ENCODE measurements around the gene ULK4.

ULK4 gene

DNA sequence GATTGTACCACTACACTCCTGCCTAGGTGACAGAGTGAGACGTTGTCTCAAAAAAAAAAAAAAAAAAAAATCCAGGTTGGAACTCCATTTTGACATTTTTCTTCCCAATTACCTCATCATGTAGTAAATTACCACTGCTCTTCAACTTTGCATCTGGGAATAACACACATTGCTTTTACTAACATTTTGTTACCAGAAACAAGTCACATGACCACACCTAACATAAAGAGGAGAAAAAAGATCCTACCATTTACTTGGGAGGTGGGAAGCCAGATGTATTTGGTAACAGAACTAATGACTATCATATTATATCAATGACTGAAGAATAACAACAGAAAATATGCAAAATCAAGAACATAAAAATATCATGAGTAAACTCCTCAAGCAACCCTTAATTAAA is 49.6 kb downstream of the ULK4 start:
- Histone ChIP-seq H3K4me3 (ENCODE audit: low read length) (no peak overlapping the region), H3F3A (ENCODE audit: control insufficient read depth, insufficient read depth) (no peaks in the 10 kb centered on the region), H3K36me3 (ENCODE audit: control insufficient read depth, low read length) (peaks cover 5% of the 10 kb centered on the region), H4K20me1 (ENCODE audit: control insufficient read depth, insufficient read depth, low read depth, low read length) (no peaks in the 10 kb centered on the region), H3K27me3 (ENCODE audit: control insufficient read depth, low read length) (no peaks in the 10 kb centered on the region), H3K4me2 (ENCODE audit: low read length) (no peak overlapping the region), H3K79me2 (ENCODE audit: control insufficient read depth, low read length) (no peaks in the 10 kb centered on the region), H3K4me1 (ENCODE audit: control insufficient read depth, low read length) (no peaks in the 10 kb centered on the region), H3K9me3 (ENCODE audit: control insufficient read depth, insufficient read depth, low read length) (no peaks in the 10 kb centered on the region), H3K9me2 (replicated peaks; ENCODE audit: control insufficient read depth, low read length) (no peaks in the 10 kb centered on the region), H3K27ac (ENCODE audit: low read depth, low read length) (no peak overlapping the region)
- TF ChIP-seq, protein P1, sequence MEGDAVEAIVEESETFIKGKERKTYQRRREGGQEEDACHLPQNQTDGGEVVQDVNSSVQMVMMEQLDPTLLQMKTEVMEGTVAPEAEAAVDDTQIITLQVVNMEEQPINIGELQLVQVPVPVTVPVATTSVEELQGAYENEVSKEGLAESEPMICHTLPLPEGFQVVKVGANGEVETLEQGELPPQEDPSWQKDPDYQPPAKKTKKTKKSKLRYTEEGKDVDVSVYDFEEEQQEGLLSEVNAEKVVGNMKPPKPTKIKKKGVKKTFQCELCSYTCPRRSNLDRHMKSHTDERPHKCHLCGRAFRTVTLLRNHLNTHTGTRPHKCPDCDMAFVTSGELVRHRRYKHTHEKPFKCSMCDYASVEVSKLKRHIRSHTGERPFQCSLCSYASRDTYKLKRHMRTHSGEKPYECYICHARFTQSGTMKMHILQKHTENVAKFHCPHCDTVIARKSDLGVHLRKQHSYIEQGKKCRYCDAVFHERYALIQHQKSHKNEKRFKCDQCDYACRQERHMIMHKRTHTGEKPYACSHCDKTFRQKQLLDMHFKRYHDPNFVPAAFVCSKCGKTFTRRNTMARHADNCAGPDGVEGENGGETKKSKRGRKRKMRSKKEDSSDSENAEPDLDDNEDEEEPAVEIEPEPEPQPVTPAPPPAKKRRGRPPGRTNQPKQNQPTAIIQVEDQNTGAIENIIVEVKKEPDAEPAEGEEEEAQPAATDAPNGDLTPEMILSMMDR (IDR thresholded peaks at IDR 0.05; ENCODE audit: low read depth, low read length, poor library complexity, severe bottlenecking), result no peak
- no peak for TF ChIP-seq EZH2phosphoT487 (IDR thresholded peaks at IDR 0.05; ENCODE audit: borderline replicate concordance, low read length)

DNA sequence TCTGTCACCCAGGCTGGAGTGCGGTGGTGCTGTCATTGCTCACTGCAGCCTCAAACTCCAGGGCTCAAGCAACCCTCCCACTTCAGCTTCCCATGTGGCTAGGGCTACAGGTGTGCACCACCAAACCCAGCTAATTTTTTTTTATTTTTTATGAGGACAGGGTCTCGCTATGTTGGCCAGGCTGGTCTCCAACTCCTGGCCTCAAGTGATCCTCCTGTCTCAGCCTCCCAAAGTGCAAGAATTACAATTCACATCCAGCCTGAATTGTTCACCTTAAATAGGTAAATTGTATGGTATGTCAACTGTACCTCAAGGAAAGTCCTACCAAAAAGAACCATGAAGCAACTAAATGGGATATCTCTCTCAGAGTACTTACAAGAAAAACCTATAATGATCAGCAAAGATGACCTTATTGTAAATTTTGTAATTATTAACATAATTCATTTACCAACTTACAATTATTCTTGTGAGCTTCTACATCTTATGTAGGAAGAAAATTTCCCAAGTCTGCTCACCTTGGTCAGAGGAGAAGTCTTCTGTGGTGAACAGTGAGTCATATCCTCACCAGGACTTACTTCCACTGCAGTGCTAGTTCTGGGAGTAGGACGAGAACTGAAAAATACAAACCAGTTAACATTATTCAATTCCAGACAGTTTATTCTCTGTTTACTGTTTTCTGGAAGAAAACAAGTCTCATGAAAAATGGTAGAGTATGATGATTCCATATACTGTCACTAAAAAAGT is 54.4 kb downstream of the ULK4 start:
- H3K9me2 ChIP-seq (replicated peaks; ENCODE audit: control insufficient read depth, low read length), result no peaks in the 10 kb centered on the region
- H3K36me3 ChIP-seq (ENCODE audit: control insufficient read depth, low read length), result peaks cover 5% of the 10 kb centered on the region
- no peak overlapping the region for H3K27ac ChIP-seq (ENCODE audit: low read depth, low read length)
- H3K4me3 ChIP-seq (ENCODE audit: low read length), result no peak overlapping the region
- no peaks in the 10 kb centered on the region for H3K79me2 ChIP-seq (ENCODE audit: control insufficient read depth, low read length)
- no peaks in the 10 kb centered on the region for H3K4me1 ChIP-seq (ENCODE audit: control insufficient read depth, low read length)
- no peak for TF ChIP-seq EZH2phosphoT487 (IDR thresholded peaks at IDR 0.05; ENCODE audit: borderline replicate concordance, low read length)
- TF ChIP-seq, protein P1 (IDR thresholded peaks at IDR 0.05; ENCODE audit: low read depth, low read length, poor library complexity, severe bottlenecking), result no peak
- H3K27me3 ChIP-seq (ENCODE audit: control insufficient read depth, low read length), result no peaks in the 10 kb centered on the region
- no peak overlapping the region for H3K4me2 ChIP-seq (ENCODE audit: low read length)
- H4K20me1 ChIP-seq (ENCODE audit: control insufficient read depth, insufficient read depth, low read depth, low read length), result no peaks in the 10 kb centered on the region
- H3K9me3 ChIP-seq (ENCODE audit: control insufficient read depth, insufficient read depth, low read length), result no peaks in the 10 kb centered on the region
- no peaks in the 10 kb centered on the region for H3F3A ChIP-seq (ENCODE audit: control insufficient read depth, insufficient read depth)

DNA sequence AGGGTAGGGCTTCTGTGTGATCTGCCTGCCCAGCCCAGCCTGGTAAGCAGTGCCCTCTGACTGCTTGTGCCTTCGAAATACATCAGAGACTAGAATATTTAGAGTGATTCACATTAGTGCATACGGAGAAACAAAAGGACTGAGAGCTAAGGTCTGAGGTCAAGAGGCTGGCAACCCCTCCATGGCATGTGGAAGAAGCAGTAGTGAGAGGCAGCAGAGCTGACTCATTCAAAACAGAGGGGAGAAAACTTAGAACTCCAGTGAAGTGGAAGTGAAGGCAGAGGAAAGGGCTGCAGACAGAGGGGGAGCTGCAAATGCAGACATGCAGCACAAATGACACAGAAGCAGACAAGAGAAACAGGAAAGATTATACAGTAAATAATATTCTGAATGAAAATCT is 61.6 kb downstream of the ULK4 start:
- Histone ChIP-seq H4K20me1 (ENCODE audit: control insufficient read depth, insufficient read depth, low read depth, low read length) (no peaks in the 10 kb centered on the region), H3K4me3 (ENCODE audit: low read length) (no peak overlapping the region), H3K27me3 (ENCODE audit: control insufficient read depth, low read length) (no peaks in the 10 kb centered on the region), H3K9me2 (replicated peaks; ENCODE audit: control insufficient read depth, low read length) (no peaks in the 10 kb centered on the region), H3K27ac (ENCODE audit: low read depth, low read length) (no peak overlapping the region), H3K4me1 (ENCODE audit: control insufficient read depth, low read length) (no peaks in the 10 kb centered on the region), H3K4me2 (ENCODE audit: low read length) (no peak overlapping the region), H3K36me3 (ENCODE audit: control insufficient read depth, low read length) (no peaks in the 10 kb centered on the region; the same call in 1 of the 2 replicates), H3F3A (ENCODE audit: control insufficient read depth, insufficient read depth) (no peaks in the 10 kb centered on the region), H3K79me2 (ENCODE audit: control insufficient read depth, low read length) (no peaks in the 10 kb centered on the region), H3K9me3 (ENCODE audit: control insufficient read depth, insufficient read depth, low read length) (no peaks in the 10 kb centered on the region)
- TF ChIP-seq EZH2phosphoT487 (IDR thresholded peaks at IDR 0.05; ENCODE audit: borderline replicate concordance, low read length), result no peak
- TF ChIP-seq, protein P1 (IDR thresholded peaks at IDR 0.05; ENCODE audit: low read depth, low read length, poor library complexity, severe bottlenecking), result no peak

Data from DOHH2 (cell line).